Mesothelial cell of epicardium (in vitro differentiated cells): ENCODE data around the gene IQGAP3. TPM values are rescaled to one million over a fixed set of nuclear protein-coding genes. Genes with fewer than 3 reads are reported as not detected.
"Not testable (repeated sequence)": the region's sequence is repeated elsewhere in the genome, so short reads cannot be mapped to it uniquely, and the experiment has no call there.

Experiments
- DNase-seq, 2 experiments: peaks; one replicate each; pipeline ENCODE4 v3.0.0; 2021; ENCODE audit warnings: low spot score in 2 of 2; ENCODE audit not compliant: unreplicated experiment in 2 of 2
- H3K27ac Mint-ChIP-seq: 2 replicates; pipeline ENCODE4 v1.8.0; 2021; ENCODE audit warnings: mixed read lengths
- H3K27me3 Mint-ChIP-seq: 2 replicates; pipeline ENCODE4 v1.8.0; 2021; ENCODE audit warnings: low read depth, mixed read lengths
- H3K36me3 Mint-ChIP-seq: 2 replicates; pipeline ENCODE4 v1.8.0; 2021; ENCODE audit warnings: mixed read lengths
- H3K4me1 Mint-ChIP-seq: 2 replicates; pipeline ENCODE4 v1.8.0; 2021; ENCODE audit warnings: mixed read lengths
- H3K4me3 Mint-ChIP-seq: 2 replicates; pipeline ENCODE4 v1.8.0; 2021; ENCODE audit warnings: mild to moderate bottlenecking, moderate library complexity, mixed read lengths
- H3K9me3 Mint-ChIP-seq: 2 replicates; pipeline ENCODE4 v1.8.0; 2021; ENCODE audit warnings: mixed read lengths
- total RNA-seq: library from RNA; stranded (reverse); gene quantifications from 3 replicates; pipeline ENCODE4 v1.2.1, GENCODE V29; 2021
- TF ChIP-seq, protein P1 (sequence below): fragments of 200-600 bp; sonication (generic); IDR thresholded peaks from one replicate; pipeline ENCODE4 v1.5.0; 2021; ENCODE audit warnings: antibody characterized with exemption; ENCODE audit not compliant: unreplicated experiment

The IQGAP3 gene
- total RNA-seq, 1 donor from 2014 or later = 17.6 TPM

DNA sequence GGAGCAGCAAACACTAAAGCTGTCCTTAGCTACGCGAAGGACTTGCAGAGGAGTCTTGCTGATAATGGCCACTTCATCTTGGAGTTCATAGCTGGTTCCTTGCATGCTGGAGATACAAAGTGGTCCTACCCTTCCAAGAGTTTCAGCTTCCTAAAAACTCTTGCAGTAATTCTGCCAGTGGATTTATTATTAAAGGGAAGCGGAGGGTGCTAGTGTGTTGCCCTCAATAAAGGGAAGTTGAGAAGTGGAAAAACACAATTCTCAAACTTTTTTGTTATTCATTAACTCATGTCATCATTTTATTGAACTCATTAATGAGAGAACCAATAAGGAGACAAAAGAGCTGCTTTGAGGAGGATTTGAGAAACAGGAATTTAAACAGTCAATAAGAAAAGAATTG lies 40.3 kb upstream of the IQGAP3 start:
- DNase-seq = no peak
- peaks cover 25% of the 10 kb centered on the region for H3K27me3 Mint-ChIP-seq
- no peak overlapping the region for H3K4me3 Mint-ChIP-seq
- TF ChIP-seq, protein P1, sequence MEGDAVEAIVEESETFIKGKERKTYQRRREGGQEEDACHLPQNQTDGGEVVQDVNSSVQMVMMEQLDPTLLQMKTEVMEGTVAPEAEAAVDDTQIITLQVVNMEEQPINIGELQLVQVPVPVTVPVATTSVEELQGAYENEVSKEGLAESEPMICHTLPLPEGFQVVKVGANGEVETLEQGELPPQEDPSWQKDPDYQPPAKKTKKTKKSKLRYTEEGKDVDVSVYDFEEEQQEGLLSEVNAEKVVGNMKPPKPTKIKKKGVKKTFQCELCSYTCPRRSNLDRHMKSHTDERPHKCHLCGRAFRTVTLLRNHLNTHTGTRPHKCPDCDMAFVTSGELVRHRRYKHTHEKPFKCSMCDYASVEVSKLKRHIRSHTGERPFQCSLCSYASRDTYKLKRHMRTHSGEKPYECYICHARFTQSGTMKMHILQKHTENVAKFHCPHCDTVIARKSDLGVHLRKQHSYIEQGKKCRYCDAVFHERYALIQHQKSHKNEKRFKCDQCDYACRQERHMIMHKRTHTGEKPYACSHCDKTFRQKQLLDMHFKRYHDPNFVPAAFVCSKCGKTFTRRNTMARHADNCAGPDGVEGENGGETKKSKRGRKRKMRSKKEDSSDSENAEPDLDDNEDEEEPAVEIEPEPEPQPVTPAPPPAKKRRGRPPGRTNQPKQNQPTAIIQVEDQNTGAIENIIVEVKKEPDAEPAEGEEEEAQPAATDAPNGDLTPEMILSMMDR = no peak
- no peaks in the 10 kb centered on the region for H3K9me3 Mint-ChIP-seq
- peaks cover 25% of the 10 kb centered on the region for H3K4me1 Mint-ChIP-seq
- no peaks in the 10 kb centered on the region for H3K36me3 Mint-ChIP-seq
- H3K27ac Mint-ChIP-seq = no peak overlapping the region

DNA sequence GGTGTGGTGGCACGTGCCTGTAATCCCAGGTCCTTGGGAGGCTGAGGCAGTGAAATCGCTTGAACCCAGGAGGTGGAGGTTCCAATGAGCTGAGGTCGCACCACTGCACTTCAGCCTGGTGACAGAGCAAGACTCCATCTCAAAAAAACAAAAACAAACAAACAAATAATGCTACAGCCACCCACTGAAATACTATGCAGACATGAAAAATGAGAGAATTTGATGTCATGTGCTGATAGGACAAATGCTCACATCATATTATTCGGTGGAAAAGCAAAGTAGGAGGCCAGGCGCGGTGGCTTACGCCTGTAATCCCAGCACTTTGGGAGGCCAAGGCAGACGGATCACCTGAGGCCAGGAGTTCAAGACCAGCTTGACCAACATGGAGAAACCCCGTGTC lies 37.7 kb upstream of the IQGAP3 start:
- not testable (repeated sequence) for H3K4me3 Mint-ChIP-seq, H3K36me3 Mint-ChIP-seq, DNase-seq, H3K27ac Mint-ChIP-seq, H3K4me1 Mint-ChIP-seq, H3K9me3 Mint-ChIP-seq
- peaks cover 25% of the 10 kb centered on the region for H3K27me3 Mint-ChIP-seq

DNA sequence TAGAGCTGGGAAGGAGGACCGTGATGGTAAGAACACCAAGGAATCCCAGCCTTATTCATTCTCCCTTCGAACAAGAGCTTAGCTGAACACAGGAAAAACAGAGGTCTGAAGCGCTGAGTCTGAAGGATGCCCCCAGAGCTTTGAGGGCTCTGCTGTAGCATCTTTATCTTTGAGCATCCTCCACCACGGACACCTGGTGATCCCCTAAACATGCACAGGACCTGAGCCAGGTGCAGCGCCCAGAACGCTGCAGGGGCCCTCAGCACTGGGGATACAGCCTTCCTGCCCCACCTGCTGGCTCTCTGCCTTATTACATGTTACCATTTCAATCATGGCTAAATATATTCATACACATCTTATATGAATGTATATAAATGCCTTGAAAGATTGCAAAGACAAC lies 36.6 kb upstream of the IQGAP3 start:
- Mint-ChIP-seq H3K4me1 (peaks cover 2% of the 10 kb centered on the region), H3K27me3 (peaks cover 20% of the 10 kb centered on the region), H3K4me3 (no peak overlapping the region), H3K27ac (no peak overlapping the region), H3K36me3 (no peaks in the 10 kb centered on the region), H3K9me3 (no peaks in the 10 kb centered on the region)
- DNase-seq = no peak
- TF ChIP-seq, protein P1 = peak; percentile 54

DNA sequence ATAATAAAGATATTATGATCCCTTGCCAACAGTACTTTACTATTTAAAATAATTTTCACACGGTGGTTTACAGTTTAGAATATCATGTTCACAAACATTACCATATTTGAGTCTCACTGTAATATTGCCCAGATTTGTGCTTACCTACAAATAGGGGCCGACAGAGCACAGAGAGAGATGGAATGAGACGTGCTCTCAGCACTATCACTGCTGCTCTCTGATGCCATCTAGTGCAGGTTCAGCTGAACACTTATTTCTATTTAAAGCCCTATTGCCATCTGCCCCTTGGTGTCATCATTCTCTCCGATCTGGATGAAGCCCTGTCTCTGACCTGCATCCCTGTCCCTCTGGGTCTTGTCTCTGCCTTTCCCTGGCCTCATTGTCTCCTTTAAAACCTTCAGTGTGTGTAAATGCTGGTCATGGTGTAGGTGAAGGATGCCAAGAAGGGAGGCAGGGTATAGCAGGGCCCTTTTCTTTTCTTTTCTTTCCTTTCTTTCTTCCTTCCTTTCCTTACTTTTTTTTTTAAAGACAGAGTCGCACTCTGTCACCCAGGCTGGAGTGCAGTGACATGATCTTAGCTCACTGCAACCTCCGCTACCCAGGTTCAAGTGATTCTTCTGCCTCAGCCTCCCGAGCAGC lies 35.8 kb upstream of the IQGAP3 start:
- no peak overlapping the region for H3K4me3 Mint-ChIP-seq
- H3K36me3 Mint-ChIP-seq = no peaks in the 10 kb centered on the region
- DNase-seq = no peak
- H3K27ac Mint-ChIP-seq = no peak overlapping the region
- H3K4me1 Mint-ChIP-seq = peaks cover 2% of the 10 kb centered on the region
- H3K27me3 Mint-ChIP-seq = peaks cover 19% of the 10 kb centered on the region
- no peaks in the 10 kb centered on the region for H3K9me3 Mint-ChIP-seq
- TF ChIP-seq, protein P1 = peak; percentile 40

DNA sequence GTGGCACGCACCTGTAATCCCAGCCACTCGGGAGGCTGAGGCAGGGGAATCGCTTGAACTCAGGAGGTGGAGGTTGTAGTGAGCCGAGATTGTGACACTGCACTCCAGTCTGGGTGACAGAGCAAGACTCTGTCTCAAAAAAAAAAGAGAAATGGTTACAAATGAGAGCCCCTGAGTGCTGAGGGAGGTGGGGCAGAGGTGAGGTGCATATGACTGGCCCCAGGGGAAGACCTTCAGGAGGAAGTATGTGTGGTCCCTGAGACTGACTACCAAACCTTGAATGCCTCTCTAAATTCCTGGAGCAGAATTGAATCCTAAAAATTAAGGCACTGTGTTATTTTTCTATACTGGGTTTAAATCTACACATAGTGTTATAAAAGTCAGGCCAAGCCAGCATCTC lies 35.0 kb upstream of the IQGAP3 start:
- not testable (repeated sequence) for H3K36me3 Mint-ChIP-seq

DNA sequence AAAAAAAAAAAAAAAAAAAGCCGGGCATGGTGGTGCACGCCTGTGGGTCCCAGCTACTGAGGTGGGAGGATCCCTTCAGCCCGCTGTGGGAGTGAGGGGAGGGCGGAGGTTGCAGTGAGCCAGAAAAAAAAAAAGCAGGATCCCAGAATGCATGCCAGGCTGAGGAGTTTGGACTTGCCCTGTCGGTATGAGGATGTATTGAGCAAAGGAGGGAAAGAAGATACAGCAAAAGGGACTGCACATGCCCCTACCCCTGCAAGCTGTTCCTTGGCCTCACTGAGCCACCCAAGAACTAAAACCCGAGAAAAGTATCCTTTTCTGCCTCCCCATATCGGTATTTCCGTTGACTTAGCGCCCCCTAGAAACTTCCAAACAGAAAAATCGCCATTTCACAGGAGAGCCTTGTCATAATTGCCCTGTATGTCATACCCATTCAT lies 30.2 kb upstream of the IQGAP3 start:
- Mint-ChIP-seq H3K27me3 (no peaks in the 10 kb centered on the region), H3K27ac (peak overlapping the region; percentile 53), H3K4me3 (peak overlapping the region; percentile 21), H3K4me1 (peaks cover 23% of the 10 kb centered on the region), H3K9me3 (no peaks in the 10 kb centered on the region), H3K36me3 (peaks cover 5% of the 10 kb centered on the region)
- TF ChIP-seq, protein P1 = no peak
- no peak for DNase-seq

More for the DNA sequence above, 35.0 kb upstream of the IQGAP3 start:
- H3K27me3 Mint-ChIP-seq = peaks cover 13% of the 10 kb centered on the region
- H3K9me3 Mint-ChIP-seq, H3K27ac Mint-ChIP-seq, H3K4me1 Mint-ChIP-seq, H3K4me3 Mint-ChIP-seq, DNase-seq: not testable (repeated sequence)

DNA sequence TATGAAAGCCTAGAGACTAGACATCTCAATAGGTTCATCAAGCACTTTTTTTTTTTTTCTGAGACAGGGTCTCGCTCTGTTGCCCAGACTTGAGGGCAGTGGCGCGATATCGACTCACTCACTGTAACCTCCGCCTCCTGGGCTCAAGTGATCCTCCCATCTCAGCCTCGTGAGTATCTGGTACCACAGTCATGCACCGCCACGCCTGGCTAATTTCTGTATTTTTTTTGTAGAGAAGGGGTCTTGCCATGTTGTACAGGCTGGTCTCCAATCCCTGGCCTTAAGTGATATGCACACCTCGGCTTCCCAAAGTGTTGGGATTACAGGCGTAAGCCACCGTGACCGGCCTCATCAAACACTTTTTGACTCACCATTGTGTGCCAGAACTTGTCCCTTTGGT lies 29.5 kb upstream of the IQGAP3 start:
- Mint-ChIP-seq H3K9me3 (no peaks in the 10 kb centered on the region), H3K27ac (peak overlapping the region; percentile 98), H3K4me1 (peaks cover 23% of the 10 kb centered on the region), H3K36me3 (peaks cover 9% of the 10 kb centered on the region), H3K4me3 (peak overlapping the region; percentile 97), H3K27me3 (no peaks in the 10 kb centered on the region)
- TF ChIP-seq, protein P1 = no peak
- no peak for DNase-seq
